ENCODE measurements around the gene GPAM. TPM values are rescaled to one million over a fixed set of nuclear protein-coding genes. Genes with fewer than 3 reads are reported as not detected.

GPAM gene
- total and polyA plus RNA-seq, 2 of the 8 experiments (the other 6 are each of a cell fraction or from before 2014, with no cell fraction given), result 5.5 to 15.5 TPM

GRCh38 chr10:112176543-112176942 is 7.0 kb downstream of the GPAM start:
- Histone ChIP-seq H3K9ac (replicated peaks in 1 of 4; ENCODE audit: extremely low read depth in 1 of 4, low read depth in 3 of 4, low read length in 3 of 4) (no peak overlapping the region), H3K4me2 (ENCODE audit: insufficient read depth in 1 of 2, low read depth in 2 of 2, low read length in 2 of 2) (no peak overlapping the region), H3K23me2 (ENCODE audit: low read depth, low read length) (no peaks in the 10 kb centered on the region), H2BK120ac (replicated peaks; ENCODE audit: low read depth, low read length) (no peak overlapping the region), H3K14ac (ENCODE audit: insufficient read length) (no peak overlapping the region), H3K27me3 (replicated peaks in 1 of 4; ENCODE audit: control insufficient read depth in 3 of 4, extremely low read depth in 1 of 4, insufficient read depth in 3 of 4, low read length in 3 of 4) (no peaks in the 10 kb centered on the region), H3K56ac (replicated peaks; ENCODE audit: insufficient read length, low read depth, low read length) (no peak overlapping the region), H2BK15ac (ENCODE audit: low read length) (no peak overlapping the region), H3K23ac (ENCODE audit: insufficient read length) (no peak overlapping the region), H3K4me3 (ENCODE audit: extremely low read depth in 1 of 4, insufficient read depth in 2 of 4, low read depth in 3 of 4, low read length in 4 of 4) (no peak overlapping the region), H3K27ac (ENCODE audit: low read depth, low read length) (no peak overlapping the region), H2BK20ac (ENCODE audit: low read length) (no peak overlapping the region), H4K91ac (replicated peaks; ENCODE audit: insufficient read length, low read length) (no peak overlapping the region), H2BK12ac (ENCODE audit: low read depth, low read length) (no peak overlapping the region), H3K4ac (replicated peaks; ENCODE audit: insufficient read length, low read depth, low read length) (no peak overlapping the region), H3K36me3 (ENCODE audit: control insufficient read depth in 2 of 4, insufficient read depth in 4 of 4, low read length in 3 of 4) (peaks cover 7 to 55% (median 22%) of the 10 kb centered on the region in 4 experiments), H3K9me3 (ENCODE audit: insufficient read depth in 2 of 2, low read depth in 1 of 2, low read length in 1 of 2) (no peaks in the 10 kb centered on the region), H4K20me1 (replicated peaks in 1 of 2; ENCODE audit: control insufficient read depth in 1 of 2, insufficient read depth in 2 of 2, low read length in 2 of 2) (no peaks in the 10 kb centered on the region), H3K79me2 (ENCODE audit: control insufficient read depth in 1 of 2, insufficient read depth in 2 of 2, low read length in 2 of 2) (no peaks in the 10 kb centered on the region), H2BK5ac (ENCODE audit: low read depth, low read length) (no peak overlapping the region), H4K8ac (ENCODE audit: extremely low read depth, insufficient read depth, low read length) (no peak overlapping the region), H3K4me1 (replicated peaks in 1 of 4; ENCODE audit: control insufficient read depth in 3 of 4, insufficient read depth in 4 of 4, low read length in 3 of 4) (no peaks in the 10 kb centered on the region), H4K5ac (ENCODE audit: insufficient read length, low read depth, low read length) (no peak overlapping the region), H3K18ac (ENCODE audit: extremely low read depth, low read length) (no peak overlapping the region), H2AFZ (ENCODE audit: low read length) (no peak overlapping the region), H3K79me1 (ENCODE audit: low read depth, low read length) (no peaks in the 10 kb centered on the region), H2AK5ac (ENCODE audit: low read depth, low read length) (no peak overlapping the region)
- no peak for TF ChIP-seq HDAC6 (IDR thresholded peaks at IDR 0.05; ENCODE audit: low read depth, low read length)
- TF ChIP-seq KDM4A (IDR thresholded peaks at IDR 0.05; ENCODE audit: low read depth, low read length, severe bottlenecking), result no peak
- no peak for TF ChIP-seq GABPA (IDR thresholded peaks at IDR 0.05; ENCODE audit: borderline replicate concordance, insufficient read depth, low read length)
- no peak for TF ChIP-seq TAF7 (optimal IDR thresholded peaks at IDR 0.05; ENCODE audit: borderline replicate concordance, low read depth, low read length)
- no peak for TF ChIP-seq USF2 (IDR thresholded peaks at IDR 0.05; ENCODE audit: low read length)
- TF ChIP-seq PHF8 (conservative IDR thresholded peaks at IDR 0.05; ENCODE audit: low read depth, low read length), result no peak
- no peak for TF ChIP-seq GTF2F1 (IDR thresholded peaks at IDR 0.05; ENCODE audit: borderline replicate concordance, low read depth, low read length)
- no peak for TF ChIP-seq SIX5 (IDR thresholded peaks at IDR 0.05; ENCODE audit: low read depth, low read length)
- 87% methylated on average over 3 of the region's 3 CpGs; no CpG with 5 or more reads in 1 of the 2 experiments for WGBS, 2 experiments (ENCODE audit: extremely low coverage in 1 of 2, insufficient coverage in 1 of 2, insufficient read length in 1 of 2, insufficient replicate concordance in 2 of 2, low coverage in 1 of 2, low lambda C conversion rate in 2 of 2, missing lambda C conversion rate in 1 of 2)
- DNase-seq (ENCODE audit: low read depth in 1 of 2, low spot score in 2 of 2) (no peak), FAIRE-seq (no peak)
- CTCF ChIA-PET (ENCODE audit: partially characterized antibody), result interaction anchor here (0.7 kb wide), 1 partner anchor 39 kb away, joined by 3 read pairs; no protein-coding TSS in a partner anchor
- POLR2A ChIA-PET (ENCODE audit: partially characterized antibody), result no interaction called here

Data from H1 (cell line).